Lung (tissue), 12 donors: ENCODE data around the gene GPR173. TPM values are rescaled to one million over a fixed set of nuclear protein-coding genes. Genes with fewer than 3 reads are reported as not detected.
A peak's percentile ranks its signal among the peaks of the same experiment; 100 is the strongest.

Source experiments
- ATAC-seq: fragments of 200-7000 bp; cut with Tn5 transposase; one replicate; pipeline ENCODE4 v1.9.1; 2020; ENCODE audit warnings: moderate number of reproducible peaks; ENCODE audit not compliant: insufficient read depth, low FRiP score
- DNase-seq, 3 donors: peaks; one replicate each; pipeline ENCODE4 v3.0.0-alpha.2; 2013 to 2017
- H3K27ac ChIP-seq, 2 donors: one replicate each; pipeline ENCODE4 v1.5.1; 2013; ENCODE audit warnings: mild to moderate bottlenecking in 2 of 2, moderate library complexity in 2 of 2, control low read depth in 1 of 2, inconsistent platforms in 1 of 2, low read depth in 1 of 2, low read length in 1 of 2
- H3K27me3 ChIP-seq, 3 donors: one replicate each; pipeline ENCODE4 v1.5.1; 2013; ENCODE audit warnings: low read length in 2 of 3; ENCODE audit not compliant: control insufficient read depth in 3 of 3, insufficient read depth in 3 of 3
- H3K36me3 ChIP-seq, 4 donors: one replicate each; pipeline ENCODE4 v1.5.1; 2013; ENCODE audit warnings: low read length in 4 of 4, mild to moderate bottlenecking in 1 of 4, moderate library complexity in 1 of 4; ENCODE audit not compliant: control insufficient read depth in 4 of 4, insufficient read depth in 4 of 4
- H3K4me1 ChIP-seq, 5 donors: one replicate each; pipeline ENCODE4 v1.5.1; 2013; ENCODE audit warnings: low read length in 5 of 5, mild to moderate bottlenecking in 2 of 5, moderate library complexity in 1 of 5; ENCODE audit not compliant: control insufficient read depth in 5 of 5, insufficient read depth in 5 of 5
- H3K4me3 ChIP-seq: one replicate; pipeline ENCODE4 v1.5.1; 2013; ENCODE audit warnings: mild to moderate bottlenecking, control low read depth, moderate library complexity
- H3K9ac ChIP-seq, 2 donors: one replicate each; pipeline ENCODE4 v1.5.1; 2013; ENCODE audit warnings: low read length in 2 of 2, control low read depth in 1 of 2; ENCODE audit not compliant: insufficient read depth in 1 of 2
- H3K9me3 ChIP-seq, 4 donors: one replicate each; pipeline ENCODE4 v1.5.1; 2013; ENCODE audit warnings: low read length in 3 of 4, mild to moderate bottlenecking in 1 of 4, moderate library complexity in 1 of 4; ENCODE audit not compliant: control insufficient read depth in 4 of 4, insufficient read depth in 3 of 4
- CTCF ChIP-seq: IDR thresholded peaks from 2 replicates; pipeline ENCODE4 v1.5.1; 2012; ENCODE audit warnings: mild to moderate bottlenecking; ENCODE audit errors: control extremely low read depth, extremely low read depth
- WGBS, 2 donors: extraction: QIAGEN DNeasy Blood & Tissue Kit; methylation state at CpG; one replicate each; pipeline ENCODE4 v1.1.7; 2013; 5-methylcytosine and 5-hydroxymethylcytosine counted together
- polyA plus RNA-seq, 2 donors: library from polyadenylated mRNA; stranded (reverse); fragments of 200-250 nt; gene quantifications; one replicate each; pipeline ENCODE4 v1.2.1, GENCODE V29; 2013
- total RNA-seq, 2 donors: library from RNA; depleted of rRNA in 1 of 2; stranded (reverse); fragments of >200 nt in 1 of 2; gene quantifications; one replicate each; pipeline ENCODE4 v1.2.1, GENCODE V29; 2014 to 2021
- donor health status: control.
- donor health status: control.
- donor health status: Bipolar disorder and iron deficiency.
- donor health status: healthy.
- donor health status: DM: yes; HTN: yes; CAD: no.

GPR173 gene
- total and polyA plus RNA-seq, 4 donors, result 0.94 to 4.6 (median 2.0) TPM

DNA sequence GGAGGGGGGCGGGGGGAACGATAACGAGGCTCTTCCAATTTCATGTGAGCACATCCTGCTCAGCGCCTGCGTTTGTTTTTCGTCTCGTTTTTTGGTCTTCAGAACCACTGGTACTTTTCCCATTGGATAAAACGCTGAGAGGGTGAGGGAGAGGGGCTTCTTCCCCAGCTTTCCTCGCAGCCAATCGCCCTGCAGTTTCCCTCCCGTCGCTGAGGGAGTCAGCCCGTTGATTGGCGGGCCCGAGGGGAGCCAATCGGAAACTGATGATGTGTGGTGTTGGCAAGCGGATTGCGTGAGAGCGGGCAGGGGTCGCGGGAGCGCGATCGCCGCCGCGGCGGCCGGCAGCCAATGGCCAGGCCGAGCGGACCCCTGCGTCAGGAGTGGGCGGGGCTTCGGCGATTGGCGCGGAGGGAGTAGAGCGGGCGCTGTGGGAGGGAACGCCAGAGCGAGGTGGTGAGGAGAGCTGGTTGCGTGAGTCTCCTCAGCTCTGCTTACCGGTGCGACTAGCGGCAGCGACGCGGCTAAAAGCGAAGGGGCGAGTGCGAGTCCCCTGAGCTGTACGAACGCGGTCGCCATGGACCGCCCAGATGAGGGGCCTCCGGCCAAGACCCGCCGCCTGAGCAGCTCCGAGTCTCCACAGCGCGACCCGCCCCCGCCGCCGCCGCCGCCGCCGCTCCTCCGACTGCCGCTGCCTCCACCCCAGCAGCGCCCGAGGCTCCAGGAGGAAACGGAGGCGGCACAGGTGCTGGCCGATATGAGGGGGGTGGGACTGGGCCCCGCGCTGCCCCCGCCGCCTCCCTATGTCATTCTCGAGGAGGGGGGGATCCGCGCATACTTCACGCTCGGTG lies 33.6 kb downstream of the GPR173 start, which contains the start of gene TSPYL2:
Gene TSPYL2 (plus strand): TSS at position 443 of the 848 bp plus-strand sequence. CDS start 132 bp downstream, at position 575.
- H3K27ac ChIP-seq, result peak within 1 kb of the TSS; percentile 88 to 94
- H3K27me3 ChIP-seq, result peaks cover 0 to 27% (median 17%) of the 10 kb centered on the region in 3 donors
- peaks cover 3 to 15% (median 3%) of the 10 kb centered on the region in 4 donors for H3K36me3 ChIP-seq
- no peak for TF ChIP-seq CTCF
- peak; percentile 86 for ATAC-seq
- H3K4me3 ChIP-seq, result peak within 1 kb of the TSS; percentile 62
- DNase-seq, result peak; percentile 97 to 98 (median 98)
- peaks cover 0 to 9% (median 0%) of the 10 kb centered on the region in 5 donors for H3K4me1 ChIP-seq
- H3K9ac ChIP-seq, result peak within 1 kb of the TSS in 1 of 2 donors; percentile 72
- H3K9me3 ChIP-seq, result peaks cover 0 to 3% (median 0%) of the 10 kb centered on the region in 4 donors
- 0 to 38% methylated on average over 23 to 86 of the region's 86 CpGs for WGBS, 2 donors

GRCh38 chrX:53082773-53083616 lies 34.4 kb downstream of the GPR173 start:
- Histone ChIP-seq H3K27ac (peak overlapping the region; percentile 88 to 94), H3K36me3 (peaks cover 3 to 15% (median 3%) of the 10 kb centered on the region in 4 donors), H3K9ac (peak overlapping the region in 1 of 2 donors; percentile 72), H3K27me3 (peaks cover 0 to 32% (median 21%) of the 10 kb centered on the region in 3 donors), H3K4me1 (peaks cover 0 to 9% (median 0%) of the 10 kb centered on the region in 5 donors), H3K4me3 (peak overlapping the region; percentile 62), H3K9me3 (peaks cover 0 to 3% (median 0%) of the 10 kb centered on the region in 4 donors)
- no peak for ATAC-seq
- no peak for DNase-seq
- WGBS, 2 donors, result 13 to 44% methylated on average over 21 to 31 of the region's 31 CpGs
- no peak for TF ChIP-seq CTCF

- Histone ChIP-seq H3K9me3 (peaks cover 0 to 3% (median 0%) of the 10 kb centered on the region in 4 donors), H3K4me3 (no peak overlapping the region), H3K27me3 (peaks cover 0 to 24% (median 22%) of the 10 kb centered on the region in 3 donors), H3K36me3 (peaks cover 3 to 15% (median 3%) of the 10 kb centered on the region in 4 donors), H3K4me1 (peaks cover 0 to 9% (median 0%) of the 10 kb centered on the region in 5 donors), H3K9ac (peak overlapping the region in 1 of 2 donors; percentile 72), H3K27ac (peak overlapping the region in 1 of 2 donors; percentile 60)
- WGBS, 2 donors, result 63 to 93% methylated on average over 4 of the region's 4 CpGs
- ATAC-seq (no peak), DNase-seq (no peak)
- no peak for TF ChIP-seq CTCF
Measured at GRCh38 chrX:53084043-53084570, 35.5 kb downstream of the GPR173 start.
